Type B pancreatic cell (in vitro differentiated cells): ENCODE results near the gene ACOXL. TPM values are rescaled to one million over a fixed set of nuclear protein-coding genes. Genes with fewer than 3 reads are reported as not detected.

ENCODE experiments used
- DNase-seq: peaks from one replicate; pipeline ENCODE4 v3.0.0; 2021; ENCODE audit warnings: mixed read lengths; ENCODE audit not compliant: unreplicated experiment; ENCODE audit errors: extremely low spot score
- H3K27ac Mint-ChIP-seq: 2 replicates; pipeline ENCODE4 v1.8.0; 2021; ENCODE audit warnings: mild to moderate bottlenecking, mixed read lengths
- H3K27me3 Mint-ChIP-seq: 2 replicates; pipeline ENCODE4 v1.8.0; 2021; ENCODE audit warnings: mixed read lengths
- H3K36me3 Mint-ChIP-seq: 2 replicates; pipeline ENCODE4 v1.8.0; 2021; ENCODE audit warnings: mixed read lengths
- H3K4me1 Mint-ChIP-seq: one replicate; pipeline ENCODE4 v1.8.0; 2021; ENCODE audit warnings: mixed read lengths; ENCODE audit not compliant: unreplicated experiment
- H3K4me3 Mint-ChIP-seq: 2 replicates; pipeline ENCODE4 v1.8.0; 2021; ENCODE audit warnings: mild to moderate bottlenecking, mixed read lengths
- H3K9me3 Mint-ChIP-seq: 2 replicates; pipeline ENCODE4 v1.8.0; 2021; ENCODE audit warnings: mixed read lengths
- CTCF ChIP-seq: fragments of 200-600 bp; sonication (generic); conservative IDR thresholded peaks from 2 replicates; pipeline ENCODE4 v1.5.0; 2021; ENCODE audit warnings: antibody characterized with exemption, mild to moderate bottlenecking
- total RNA-seq: library from RNA; stranded (reverse); gene quantifications from 2 replicates; pipeline ENCODE4 v1.2.1, GENCODE V29; 2021; ENCODE audit warnings: low replicate concordance

Gene ACOXL
- total RNA-seq, 1 donor from 2014 or later, result 1.4 TPM

DNA sequence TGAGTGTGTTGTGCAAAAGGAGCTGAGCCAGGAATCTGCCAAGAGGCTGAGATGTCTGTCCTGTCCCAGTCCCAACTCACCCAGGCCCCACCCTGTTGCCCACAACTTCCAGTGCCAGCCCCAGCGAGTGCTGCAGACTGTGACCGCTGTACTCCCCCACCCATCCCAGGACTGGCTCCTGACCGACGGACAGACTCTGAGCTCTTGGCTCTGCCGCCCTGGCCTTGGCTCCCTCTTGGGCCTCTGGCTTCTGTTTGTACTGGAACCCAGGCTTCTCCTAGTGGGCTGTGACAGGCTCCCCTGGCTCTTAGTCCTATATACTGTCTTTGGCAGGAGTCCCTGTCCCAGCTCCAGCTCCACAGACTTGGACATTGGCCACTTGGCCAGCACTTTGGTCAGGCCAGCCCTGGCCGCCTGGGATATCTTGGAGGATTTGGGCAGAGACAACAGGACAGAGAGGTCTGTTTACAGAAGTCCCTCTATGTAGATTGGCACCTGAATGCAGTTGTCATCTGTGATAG lies 41.1 kb downstream of the ACOXL start:
- Mint-ChIP-seq H3K4me3 (no peak overlapping the region), H3K9me3 (no peaks in the 10 kb centered on the region), H3K27me3 (peaks cover 45% of the 10 kb centered on the region), H3K27ac (no peak overlapping the region), H3K4me1 (peaks cover 16% of the 10 kb centered on the region), H3K36me3 (no peaks in the 10 kb centered on the region)
- no peak for DNase-seq
- TF ChIP-seq CTCF, result no peak

- Mint-ChIP-seq H3K4me3 (no peak overlapping the region), H3K4me1 (peaks cover 12% of the 10 kb centered on the region), H3K27me3 (peaks cover 46% of the 10 kb centered on the region), H3K36me3 (no peaks in the 10 kb centered on the region), H3K9me3 (no peaks in the 10 kb centered on the region), H3K27ac (no peak overlapping the region)
- TF ChIP-seq CTCF, result no peak
- no peak for DNase-seq
Measured at GRCh38 chr2:110774701-110775100, 42.3 kb downstream of the ACOXL start.

DNA sequence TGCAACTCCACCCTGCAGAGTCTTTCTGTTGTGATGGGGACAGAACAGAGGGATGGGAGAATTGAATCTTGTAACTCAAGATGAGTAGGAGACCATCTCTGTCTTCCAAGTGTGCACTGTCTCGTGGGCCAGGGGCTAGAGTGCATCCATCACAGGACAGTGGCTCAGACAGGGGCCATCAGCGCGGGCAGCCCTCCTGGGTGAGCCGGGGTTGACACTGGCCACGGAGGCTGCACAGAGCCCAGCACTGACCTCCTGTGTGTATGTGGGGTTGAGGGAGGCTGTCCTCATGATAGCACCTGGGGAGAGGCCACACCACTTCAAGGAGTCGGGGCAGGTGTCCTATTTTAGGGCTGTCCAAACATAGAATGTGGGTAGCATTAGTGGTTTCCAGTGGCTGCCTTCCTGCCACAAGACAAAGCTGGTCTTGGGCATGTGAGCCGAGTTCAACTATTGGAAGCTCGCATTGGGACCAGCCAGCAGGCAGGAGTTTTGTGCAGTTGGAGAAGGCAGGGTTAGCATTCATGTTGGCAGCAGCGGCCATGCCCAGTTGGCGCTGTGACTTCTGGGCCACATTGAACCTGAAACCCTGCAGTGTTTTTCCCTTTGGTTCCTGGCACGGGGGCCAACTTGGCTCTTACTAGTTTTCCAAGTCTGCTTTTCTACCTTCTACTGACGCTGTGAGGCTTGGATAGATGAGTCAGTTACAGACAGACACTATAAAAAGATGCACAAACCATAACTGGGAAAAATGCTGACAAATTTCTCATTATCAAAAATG lies 45.3 kb downstream of the ACOXL start:
- Mint-ChIP-seq H3K4me1 (no peaks in the 10 kb centered on the region), H3K4me3 (no peak overlapping the region), H3K27ac (no peak overlapping the region), H3K9me3 (no peaks in the 10 kb centered on the region), H3K27me3 (peaks cover 41% of the 10 kb centered on the region), H3K36me3 (no peaks in the 10 kb centered on the region)
- TF ChIP-seq CTCF, result no peak
- no peak for DNase-seq

- Mint-ChIP-seq H3K4me3 (no peak overlapping the region), H3K27me3 (peaks cover 35% of the 10 kb centered on the region), H3K4me1 (no peaks in the 10 kb centered on the region), H3K36me3 (no peaks in the 10 kb centered on the region), H3K9me3 (no peaks in the 10 kb centered on the region), H3K27ac (no peak overlapping the region)
- TF ChIP-seq CTCF, result no peak
- no peak for DNase-seq
Measured at GRCh38 chr2:110780461-110780860, 48.1 kb downstream of the ACOXL start.

DNA sequence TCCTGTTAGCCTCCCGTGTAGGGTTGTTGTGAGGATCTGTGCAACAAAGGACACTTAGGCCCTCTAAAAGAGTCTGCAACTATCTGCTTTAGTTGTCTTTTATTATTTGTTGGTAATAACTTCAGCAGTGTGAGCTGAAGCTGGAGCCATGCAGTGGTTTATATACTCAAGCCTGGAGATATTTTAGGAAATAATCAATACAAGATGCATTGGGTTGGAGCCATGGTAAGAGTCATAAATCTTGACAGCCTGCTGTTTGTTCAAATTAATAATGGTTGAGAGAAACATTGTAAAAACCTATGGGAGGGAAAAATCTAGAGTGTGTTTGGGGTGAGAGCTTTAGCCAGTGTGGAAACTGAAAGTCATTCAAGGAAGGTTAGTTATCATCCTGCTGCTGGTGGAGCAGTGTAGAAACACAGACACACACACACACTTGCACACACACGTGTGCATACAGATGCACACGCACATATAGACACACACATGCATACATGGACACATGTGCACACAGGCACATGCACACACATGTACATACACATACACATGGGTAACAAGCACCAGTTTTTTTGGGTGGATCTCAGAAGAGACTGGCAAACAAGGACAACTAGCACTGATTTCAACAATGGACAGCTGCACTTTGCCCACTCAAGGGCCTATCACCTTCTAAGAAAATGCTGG lies 51.0 kb downstream of the ACOXL start:
- Mint-ChIP-seq H3K27me3 (peaks cover 24% of the 10 kb centered on the region), H3K36me3 (no peaks in the 10 kb centered on the region), H3K4me1 (no peaks in the 10 kb centered on the region), H3K27ac (no peak overlapping the region), H3K9me3 (peaks cover 6% of the 10 kb centered on the region), H3K4me3 (no peak overlapping the region)
- DNase-seq, result no peak
- TF ChIP-seq CTCF, result no peak
